ENCODE results near the gene TGM6. TPM values are rescaled to one million over a fixed set of nuclear protein-coding genes. Genes with fewer than 3 reads are reported as not detected.

The TGM6 gene
- total RNA-seq, 2 experiments from 2014 or later: not detected

DNA sequence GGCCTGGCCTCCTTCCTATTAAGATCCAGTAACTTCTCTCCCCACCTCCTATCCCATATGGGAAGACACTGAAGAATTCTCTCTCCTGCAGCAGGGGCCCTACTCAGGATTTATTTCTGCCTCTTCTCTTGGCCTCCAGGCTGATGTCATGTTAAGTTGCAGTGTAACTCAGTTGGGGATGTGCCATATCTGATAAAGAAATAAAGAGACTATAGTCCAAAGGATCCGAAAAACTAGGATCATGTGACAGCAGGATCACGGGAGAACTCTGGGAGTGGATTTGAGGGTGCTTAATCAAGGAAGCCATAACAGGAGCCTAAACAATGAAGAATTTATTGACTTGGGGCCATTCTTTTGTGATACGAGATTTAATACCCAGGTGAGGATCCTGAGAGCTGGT is 38.5 kb upstream of the TGM6 start:
- Histone ChIP-seq H3K27me3 (ENCODE audit: control insufficient read depth in 1 of 2, insufficient read depth in 2 of 2, low read length in 2 of 2) (peaks cover 0 to 2% of the 10 kb centered on the region in 2 experiments), H3K9me3 (ENCODE audit: control insufficient read depth in 1 of 2, insufficient read depth in 1 of 2, low read length in 2 of 2) (peaks cover 2 to 3% of the 10 kb centered on the region in 2 experiments), H3K27ac (ENCODE audit: low read depth in 1 of 2, low read length in 2 of 2) (no peak overlapping the region), H3K4me1 (ENCODE audit: insufficient read depth, low read length) (no peaks in the 10 kb centered on the region), H3K4me3 (ENCODE audit: low read length) (no peak overlapping the region), H3K36me3 (ENCODE audit: insufficient read depth, low read length) (no peaks in the 10 kb centered on the region)
- peaks cover 9% of the 10 kb centered on the region for H3K27me3 Mint-ChIP-seq
- no peak for ATAC-seq (ENCODE audit: poor library complexity)
- H3K27ac Mint-ChIP-seq: no peak overlapping the region
- CTCF ChIA-PET: no interaction called here
- TF ChIP-seq, protein P1, sequence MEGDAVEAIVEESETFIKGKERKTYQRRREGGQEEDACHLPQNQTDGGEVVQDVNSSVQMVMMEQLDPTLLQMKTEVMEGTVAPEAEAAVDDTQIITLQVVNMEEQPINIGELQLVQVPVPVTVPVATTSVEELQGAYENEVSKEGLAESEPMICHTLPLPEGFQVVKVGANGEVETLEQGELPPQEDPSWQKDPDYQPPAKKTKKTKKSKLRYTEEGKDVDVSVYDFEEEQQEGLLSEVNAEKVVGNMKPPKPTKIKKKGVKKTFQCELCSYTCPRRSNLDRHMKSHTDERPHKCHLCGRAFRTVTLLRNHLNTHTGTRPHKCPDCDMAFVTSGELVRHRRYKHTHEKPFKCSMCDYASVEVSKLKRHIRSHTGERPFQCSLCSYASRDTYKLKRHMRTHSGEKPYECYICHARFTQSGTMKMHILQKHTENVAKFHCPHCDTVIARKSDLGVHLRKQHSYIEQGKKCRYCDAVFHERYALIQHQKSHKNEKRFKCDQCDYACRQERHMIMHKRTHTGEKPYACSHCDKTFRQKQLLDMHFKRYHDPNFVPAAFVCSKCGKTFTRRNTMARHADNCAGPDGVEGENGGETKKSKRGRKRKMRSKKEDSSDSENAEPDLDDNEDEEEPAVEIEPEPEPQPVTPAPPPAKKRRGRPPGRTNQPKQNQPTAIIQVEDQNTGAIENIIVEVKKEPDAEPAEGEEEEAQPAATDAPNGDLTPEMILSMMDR (IDR thresholded peaks at IDR 0.05): no peak
- POLR2A ChIA-PET: no interaction called here
- H3K36me3 Mint-ChIP-seq (ENCODE audit: low read depth): no peaks in the 10 kb centered on the region
- intact Hi-C loops (cut with DNase I, micrococcal nuclease): no loop called here
- H3K9me3 Mint-ChIP-seq: no peaks in the 10 kb centered on the region
- no peaks in the 10 kb centered on the region for H3K4me1 Mint-ChIP-seq (ENCODE audit: low read depth)
- no peak for DNase-seq
- no peak overlapping the region for H3K4me3 Mint-ChIP-seq

DNA sequence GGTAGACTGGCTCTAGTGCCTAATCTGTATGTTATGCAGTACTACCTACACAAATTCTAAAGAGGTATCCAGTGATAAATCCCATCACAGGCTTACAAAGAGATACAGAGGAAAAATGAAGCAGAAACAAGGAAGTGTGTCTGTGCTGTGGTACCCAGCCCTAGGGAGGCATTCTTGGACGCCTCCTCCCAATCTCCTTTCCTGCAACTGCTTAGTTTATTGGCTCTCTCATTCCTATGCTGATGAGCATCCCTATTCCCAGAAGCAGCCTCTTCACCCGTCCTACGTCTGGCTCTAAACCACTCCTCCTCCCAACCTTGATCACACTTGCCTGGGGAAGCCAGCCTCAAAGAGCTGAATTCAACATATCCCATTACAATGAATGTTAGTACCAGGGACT is 34.5 kb upstream of the TGM6 start:
- Mint-ChIP-seq H3K4me3 (no peak overlapping the region), H3K4me1 (ENCODE audit: low read depth) (no peaks in the 10 kb centered on the region), H3K27ac (no peak overlapping the region), H3K9me3 (no peaks in the 10 kb centered on the region), H3K36me3 (ENCODE audit: low read depth) (no peaks in the 10 kb centered on the region), H3K27me3 (peaks cover 23% of the 10 kb centered on the region)
- TF ChIP-seq, protein P1 (IDR thresholded peaks at IDR 0.05): no peak
- Histone ChIP-seq H3K27ac (ENCODE audit: low read depth in 1 of 2, low read length in 2 of 2) (no peak overlapping the region), H3K27me3 (ENCODE audit: control insufficient read depth in 1 of 2, insufficient read depth in 2 of 2, low read length in 2 of 2) (peaks cover 0 to 14% of the 10 kb centered on the region in 2 experiments), H3K4me3 (ENCODE audit: low read length) (no peak overlapping the region), H3K9me3 (ENCODE audit: control insufficient read depth in 1 of 2, insufficient read depth in 1 of 2, low read length in 2 of 2) (peaks cover 5 to 8% of the 10 kb centered on the region in 2 experiments), H3K36me3 (ENCODE audit: insufficient read depth, low read length) (no peaks in the 10 kb centered on the region), H3K4me1 (ENCODE audit: insufficient read depth, low read length) (no peaks in the 10 kb centered on the region)
- no peak for ATAC-seq (ENCODE audit: poor library complexity)
- no peak for DNase-seq
- intact Hi-C loops (cut with DNase I, micrococcal nuclease): no loop called here
- ChIA-PET POLR2A (no interaction called here), CTCF (no interaction called here)

- ATAC-seq (ENCODE audit: poor library complexity): no peak
- no peaks in the 10 kb centered on the region for H3K4me1 Mint-ChIP-seq (ENCODE audit: low read depth)
- H3K9me3 ChIP-seq (ENCODE audit: control insufficient read depth in 1 of 2, insufficient read depth in 1 of 2, low read length in 2 of 2): peaks cover 5 to 8% of the 10 kb centered on the region in 2 experiments
- no peaks in the 10 kb centered on the region for H3K36me3 ChIP-seq (ENCODE audit: insufficient read depth, low read length)
- no peak overlapping the region for H3K4me3 Mint-ChIP-seq
- no peaks in the 10 kb centered on the region for H3K9me3 Mint-ChIP-seq
- CTCF ChIA-PET: no interaction called here
- H3K27ac Mint-ChIP-seq: no peak overlapping the region
- H3K36me3 Mint-ChIP-seq (ENCODE audit: low read depth): no peaks in the 10 kb centered on the region
- H3K4me1 ChIP-seq (ENCODE audit: insufficient read depth, low read length): peaks cover 9% of the 10 kb centered on the region
- no peak for DNase-seq
- H3K27me3 Mint-ChIP-seq: peaks cover 29% of the 10 kb centered on the region
- no peak overlapping the region for H3K4me3 ChIP-seq (ENCODE audit: low read length)
- TF ChIP-seq, protein P1 (IDR thresholded peaks at IDR 0.05): no peak
- H3K27me3 ChIP-seq (ENCODE audit: control insufficient read depth in 1 of 2, insufficient read depth in 2 of 2, low read length in 2 of 2): peaks cover 5 to 14% of the 10 kb centered on the region in 2 experiments
- intact Hi-C loops (cut with DNase I, micrococcal nuclease): no loop called here
- no peak overlapping the region for H3K27ac ChIP-seq (ENCODE audit: low read depth in 1 of 2, low read length in 2 of 2)
- POLR2A ChIA-PET: no interaction called here
Observed at GRCh38 chr20:2348336-2348735, 32.4 kb upstream of the TGM6 start.

Data from CD4-positive, alpha-beta T cell (primary cell).